Thoracic aorta (tissue), 2 donors: ENCODE measurements around the gene CCDC197. TPM values are rescaled to one million over a fixed set of nuclear protein-coding genes. Genes with fewer than 3 reads are reported as not detected.

Experiments used
- ATAC-seq: fragments of 150-250 bp; one replicate; pipeline ENCODE4 v1.8.0; 2017; ENCODE audit warnings: low read depth; ENCODE audit not compliant: insufficient number of reproducible peaks, low FRiP score
- DNase-seq: peaks from one replicate; pipeline ENCODE4 v3.0.0-alpha.2; 2020; ENCODE audit warnings: low spot score
- H3K27ac ChIP-seq, 2 donors: fragments of 200-600 bp; sonication (generic); 1 replicate in 1 of 2; 2 replicates in 1 of 2; pipeline ENCODE4 v1.5.1; 2016; ENCODE audit warnings: mild to moderate bottlenecking in 2 of 2, moderate library complexity in 2 of 2
- H3K27me3 ChIP-seq: fragments of 200-600 bp; sonication (generic); replicated peaks from 2 replicates; pipeline ENCODE4 v1.6.0; 2016; ENCODE audit warnings: mild to moderate bottlenecking; ENCODE audit not compliant: insufficient read depth
- H3K36me3 ChIP-seq: fragments of 200-600 bp; sonication (generic); one replicate; pipeline ENCODE4 v1.5.1; 2016
- H3K4me1 ChIP-seq, 2 donors: fragments of 200-600 bp; sonication (generic); 1 replicate in 1 of 2; 2 replicates in 1 of 2; pipeline versions ENCODE4 v1.5.1 to v1.6.0; 2016; ENCODE audit warnings: low read depth in 2 of 2, mild to moderate bottlenecking in 1 of 2; ENCODE audit not compliant: control insufficient read depth in 1 of 2
- H3K4me3 ChIP-seq: fragments of 200-600 bp; sonication (generic); 2 replicates; pipeline ENCODE4 v1.5.1; 2016; ENCODE audit warnings: mild to moderate bottlenecking
- H3K9me3 ChIP-seq: fragments of 200-600 bp; sonication (generic); 2 replicates; pipeline ENCODE4 v1.5.1; 2016
- CTCF ChIP-seq: fragments of 200-600 bp; sonication (generic); IDR thresholded peaks from one replicate; pipeline ENCODE4 v1.5.1; 2019; ENCODE audit warnings: antibody characterized with exemption
- total RNA-seq, 2 donors: library from RNA; depleted of rRNA; stranded (reverse); fragments of >200 nt; gene quantifications; one replicate each; pipeline versions ENCODE4 v1.1.0 to v1.2.3, GENCODE V29; 2016

Gene CCDC197
- total RNA-seq, 2 donors from 2014 or later, result not detected

DNA sequence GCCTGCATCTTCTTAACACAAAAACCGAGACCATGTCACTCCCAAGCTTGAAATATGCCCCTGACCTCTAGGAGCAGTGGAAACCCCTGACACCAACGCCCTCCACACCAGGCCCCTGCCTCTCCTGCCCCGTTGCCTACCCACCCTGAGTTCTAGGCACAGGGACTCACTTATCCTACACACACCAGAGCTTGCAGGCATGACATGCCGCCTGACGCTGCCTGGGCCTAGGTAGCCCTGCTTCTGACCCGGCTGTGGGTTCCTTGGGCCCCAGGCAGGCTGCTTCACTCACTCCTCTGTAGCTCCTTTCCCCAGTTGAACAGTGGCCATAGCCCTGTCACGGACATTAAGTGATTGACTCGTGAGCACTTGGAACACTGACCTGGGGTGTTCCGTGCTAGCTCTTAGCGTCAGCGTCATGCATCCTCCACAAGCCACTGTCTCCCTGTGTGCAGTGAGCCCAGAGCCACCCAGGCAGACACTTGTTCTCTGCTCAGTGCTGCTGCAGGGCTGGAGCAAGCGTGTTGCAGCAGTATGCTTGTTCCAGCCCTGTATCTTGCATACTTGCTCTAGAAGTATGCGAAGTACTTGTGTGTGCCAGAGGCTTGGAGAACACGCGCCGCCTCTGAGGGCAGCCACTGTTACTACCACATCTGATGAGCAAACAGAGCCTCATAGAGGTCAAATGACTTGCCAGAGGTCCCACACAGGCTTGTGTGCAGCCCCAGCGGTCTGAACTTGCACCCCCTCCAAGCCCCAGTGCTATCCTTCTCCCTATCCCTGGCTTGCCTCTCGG is 44.6 kb downstream of the CCDC197 start:
- Histone ChIP-seq H3K27ac (no peak overlapping the region), H3K4me3 (no peak overlapping the region), H3K36me3 (peaks cover 4% of the 10 kb centered on the region), H3K4me1 (peaks cover 0 to 14% of the 10 kb centered on the region in 2 donors), H3K9me3 (no peaks in the 10 kb centered on the region), H3K27me3 (no peaks in the 10 kb centered on the region)
- DNase-seq (no peak), ATAC-seq (no peak)
- no peak for TF ChIP-seq CTCF

DNA sequence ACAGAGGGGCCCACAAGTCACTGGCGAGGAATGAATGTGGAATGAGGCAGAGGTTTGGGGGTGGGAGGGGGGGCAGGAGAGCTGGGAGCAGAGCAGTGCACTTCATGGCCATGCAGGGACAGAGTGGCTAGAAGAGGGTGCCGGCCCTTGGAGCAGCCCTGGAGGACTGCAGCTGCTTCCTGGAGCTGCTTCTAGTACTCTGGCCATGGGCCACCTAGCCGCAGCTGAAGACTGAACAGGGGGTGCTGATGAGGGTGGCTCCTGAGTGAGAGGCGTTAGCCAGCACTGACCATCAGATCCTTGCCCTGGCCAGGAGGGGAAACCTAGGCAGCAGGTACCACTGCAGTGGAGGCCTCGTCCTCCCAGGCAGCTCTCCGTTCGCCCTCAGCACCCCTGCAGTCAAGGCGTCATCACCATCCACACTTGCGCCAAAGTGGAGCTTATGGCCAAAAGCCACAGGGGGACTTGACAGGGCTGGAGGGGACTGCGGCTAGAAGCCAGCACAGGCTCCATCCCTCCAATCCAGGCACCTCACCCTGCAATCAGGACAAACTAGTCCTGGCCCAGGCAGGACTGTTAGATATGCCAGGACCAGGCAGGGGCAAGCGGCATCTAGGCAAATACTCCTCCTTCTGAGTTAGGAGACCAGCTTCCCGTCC is 45.5 kb downstream of the CCDC197 start:
- Histone ChIP-seq H3K4me1 (peaks cover 0 to 14% of the 10 kb centered on the region in 2 donors), H3K27ac (no peak overlapping the region), H3K9me3 (no peaks in the 10 kb centered on the region), H3K4me3 (no peak overlapping the region), H3K36me3 (peaks cover 12% of the 10 kb centered on the region), H3K27me3 (no peaks in the 10 kb centered on the region)
- ATAC-seq (no peak), DNase-seq (no peak)
- no peak for TF ChIP-seq CTCF

DNA sequence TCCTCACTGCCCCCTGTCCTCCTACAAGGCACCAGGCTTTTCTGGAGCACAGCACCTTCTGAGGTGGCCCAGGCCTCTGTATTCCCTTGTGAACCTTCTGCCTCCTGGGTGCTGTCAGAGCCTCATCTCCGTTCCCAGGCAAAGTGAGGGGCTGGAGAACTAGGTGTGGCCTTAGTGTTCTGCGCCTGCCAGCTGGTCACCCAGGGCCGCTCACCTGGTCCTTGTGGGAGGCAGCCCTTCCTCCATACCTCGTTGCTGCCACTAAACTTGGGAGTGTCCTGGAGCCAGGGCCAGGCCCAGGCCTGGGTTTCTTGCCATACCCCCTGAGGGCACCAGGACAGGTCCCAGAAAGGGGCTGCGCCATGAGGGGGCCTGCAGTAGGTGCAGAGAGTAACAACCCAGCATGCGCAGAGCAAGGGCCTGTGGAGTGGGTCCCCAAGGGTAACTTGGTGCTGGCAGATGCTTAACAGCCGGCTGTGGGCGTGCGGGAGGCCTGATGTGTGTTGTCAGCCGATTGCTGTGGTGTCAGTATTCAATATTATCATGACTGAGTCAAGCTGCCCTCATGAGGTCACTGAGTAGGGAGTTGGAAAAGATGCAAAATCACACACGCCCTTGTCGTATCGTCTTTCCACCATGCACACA is 46.1 kb downstream of the CCDC197 start:
- peaks cover 0 to 14% of the 10 kb centered on the region in 2 donors for H3K4me1 ChIP-seq
- no peak for TF ChIP-seq CTCF

GRCh38 chr14:94043756-94044475 is 46.8 kb downstream of the CCDC197 start:
- no peak for TF ChIP-seq CTCF
- ATAC-seq, result no peak
- H3K27ac ChIP-seq, result no peak overlapping the region
- peaks cover 0 to 14% of the 10 kb centered on the region in 2 donors for H3K4me1 ChIP-seq
- DNase-seq, result no peak
- H3K27me3 ChIP-seq, result no peaks in the 10 kb centered on the region
- no peaks in the 10 kb centered on the region for H3K9me3 ChIP-seq
- H3K4me3 ChIP-seq, result no peak overlapping the region
- H3K36me3 ChIP-seq, result peaks cover 26% of the 10 kb centered on the region

More for the DNA sequence above, 46.1 kb downstream of the CCDC197 start:
- no peak overlapping the region for H3K4me3 ChIP-seq
- H3K27me3 ChIP-seq, result no peaks in the 10 kb centered on the region
- no peaks in the 10 kb centered on the region for H3K9me3 ChIP-seq
- DNase-seq (no peak), ATAC-seq (no peak)
- H3K27ac ChIP-seq, result no peak overlapping the region
- peaks cover 19% of the 10 kb centered on the region for H3K36me3 ChIP-seq
